Peyer's patch (tissue), 4 donors: Measurements from ENCODE around the gene NNT.

Experiments used
- CTCF ChIP-seq, 6 experiments: fragments of 450-650 bp in 4 of 6; fragments of 200-600 bp in 2 of 6; sonication (generic) in 1 of 6; IDR thresholded peaks; one replicate each; pipeline ENCODE4 v1.5.1; 2017 to 2019; ENCODE audit warnings: antibody characterized with exemption in 6 of 6, mild to moderate bottlenecking in 3 of 6, moderate library complexity in 1 of 6
- POLR2A ChIP-seq, 2 donors: fragments of 450-650 bp; IDR thresholded peaks; one replicate each; pipeline ENCODE4 v1.5.1; 2017; ENCODE audit warnings: antibody characterized with exemption in 2 of 2, mild to moderate bottlenecking in 2 of 2, moderate library complexity in 2 of 2

DNA sequence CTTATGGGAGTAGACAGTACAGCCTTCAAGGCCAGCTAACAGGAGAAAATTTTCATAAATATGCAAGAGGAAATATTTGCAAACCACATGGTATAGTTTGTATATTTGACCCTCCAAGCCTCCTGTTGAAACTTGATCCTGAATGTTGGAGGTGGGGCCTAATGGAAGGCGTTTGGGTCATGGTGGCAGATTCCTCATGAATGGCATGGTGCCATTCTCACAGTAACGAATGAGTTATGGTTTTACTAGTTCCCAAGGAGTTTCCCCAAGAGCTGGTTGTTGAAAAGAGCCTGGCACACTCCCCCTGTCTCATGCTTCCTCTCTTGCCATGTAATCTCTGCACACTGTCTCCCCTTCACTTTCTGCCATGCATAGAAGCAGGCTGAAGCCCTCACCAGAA, 42.9 kb upstream of the NNT start:
- TF ChIP-seq CTCF (IDR thresholded peaks at IDR 0.05) = no peak
- TF ChIP-seq POLR2A (IDR thresholded peaks at IDR 0.05) = no peak
